Measurements from ENCODE around the gene PRKG1. TPM values are rescaled to one million over a fixed set of nuclear protein-coding genes. Genes with fewer than 3 reads are reported as not detected.
"Not testable (repeated sequence)": the region's sequence is repeated elsewhere in the genome, so short reads cannot be mapped to it uniquely, and the experiment has no call there.

The PRKG1 gene
- total RNA-seq, 4 donors from 2014 or later = 0.63 to 4.3 (median 2.1) TPM

GRCh38 chr10:51272555-51272954, 198.3 kb downstream of the PRKG1 start:
- DNase-seq (ENCODE audit: low spot score in 2 of 2) = no peak
- no peak overlapping the region for H3K4me3 ChIP-seq (ENCODE audit: low read depth, poor library complexity, severe bottlenecking)
- TF ChIP-seq CTCF (IDR thresholded peaks at IDR 0.05) (no peak), POLR2A (IDR thresholded peaks at IDR 0.05) (no peak)
- WGBS, 2 donors = 19 to 35% methylated on average over 1 of the region's 1 CpG
- intact Hi-C loops (cut with DNase I; ENCODE audit: low total_unique reads) = no loop called here

- DNase-seq (ENCODE audit: low spot score in 2 of 2) = no peak
- TF ChIP-seq POLR2A (IDR thresholded peaks at IDR 0.05) = no peak
- no peak for TF ChIP-seq CTCF (IDR thresholded peaks at IDR 0.05)
- no peak overlapping the region for H3K4me3 ChIP-seq (ENCODE audit: low read depth, poor library complexity, severe bottlenecking)
- intact Hi-C loops (cut with DNase I; ENCODE audit: low total_unique reads) = no loop called here
- WGBS, 2 donors = 75 to 83% methylated on average over 5 of the region's 5 CpGs
Measured at GRCh38 chr10:51273574-51273973, 199.3 kb downstream of the PRKG1 start.

- 93 to 95% methylated on average over 6 of the region's 6 CpGs for WGBS, 2 donors
- H3K4me3 ChIP-seq (ENCODE audit: low read depth, poor library complexity, severe bottlenecking); DNase-seq (ENCODE audit: low spot score in 2 of 2); intact Hi-C loops (cut with DNase I; ENCODE audit: low total_unique reads): not testable (repeated sequence)
Measured at GRCh38 chr10:51276097-51276496, 201.8 kb downstream of the PRKG1 start.

- 85 to 90% methylated on average over 5 of the region's 5 CpGs for WGBS, 2 donors
- intact Hi-C loops (cut with DNase I; ENCODE audit: low total_unique reads); H3K4me3 ChIP-seq (ENCODE audit: low read depth, poor library complexity, severe bottlenecking); DNase-seq (ENCODE audit: low spot score in 2 of 2): not testable (repeated sequence)
Measured at GRCh38 chr10:51281387-51281786, 207.1 kb downstream of the PRKG1 start.

GRCh38 chr10:51285601-51286000, 211.3 kb downstream of the PRKG1 start:
- no peak overlapping the region for H3K4me3 ChIP-seq (ENCODE audit: low read depth, poor library complexity, severe bottlenecking)
- no peak for DNase-seq (ENCODE audit: low spot score in 2 of 2)
- intact Hi-C loops (cut with DNase I; ENCODE audit: low total_unique reads) = no loop called here
- TF ChIP-seq POLR2A (IDR thresholded peaks at IDR 0.05) (no peak), CTCF (IDR thresholded peaks at IDR 0.05) (no peak)
- 91 to 95% methylated on average over 3 of the region's 3 CpGs for WGBS, 2 donors

GRCh38 chr10:51288511-51288910, 214.2 kb downstream of the PRKG1 start:
- TF ChIP-seq POLR2A (IDR thresholded peaks at IDR 0.05) (no peak), CTCF (IDR thresholded peaks at IDR 0.05) (no peak)
- intact Hi-C loops (cut with DNase I; ENCODE audit: low total_unique reads) = no loop called here
- no peak overlapping the region for H3K4me3 ChIP-seq (ENCODE audit: low read depth, poor library complexity, severe bottlenecking)
- DNase-seq (ENCODE audit: low spot score in 2 of 2) = no peak

- TF ChIP-seq CTCF (IDR thresholded peaks at IDR 0.05) = no peak
- no peak for TF ChIP-seq POLR2A (IDR thresholded peaks at IDR 0.05)
- 83 to 91% methylated on average over 1 of the region's 1 CpG for WGBS, 2 donors
- intact Hi-C loops (cut with DNase I; ENCODE audit: low total_unique reads) = no loop called here
Measured at GRCh38 chr10:51289519-51289918, 215.2 kb downstream of the PRKG1 start.

More at GRCh38 chr10:51289519-51289918, 215.2 kb downstream of the PRKG1 start:
- no peak for DNase-seq (ENCODE audit: low spot score in 2 of 2)
- no peak overlapping the region for H3K4me3 ChIP-seq (ENCODE audit: low read depth, poor library complexity, severe bottlenecking)
